Measurements from ENCODE around the gene IGFBP4. TPM values are rescaled to one million over a fixed set of nuclear protein-coding genes. Genes with fewer than 3 reads are reported as not detected.

The IGFBP4 gene
- total RNA-seq, 2 experiments from 2014 or later = 12.2 to 13.2 TPM

- H3K4me1 Mint-ChIP-seq = no peaks in the 10 kb centered on the region
- peaks cover 2% of the 10 kb centered on the region for H3K36me3 Mint-ChIP-seq
- no peak overlapping the region for H3K27ac Mint-ChIP-seq
- ATAC-seq (ENCODE audit: low read depth) (no peak), DNase-seq (no peak)
- POLR2A ChIA-PET = interaction anchor here (0.6 kb wide), 1 partner anchor 27 kb away, joined by 3 read pairs; no protein-coding TSS in a partner anchor
- H3K9me3 Mint-ChIP-seq = no peaks in the 10 kb centered on the region
- peaks cover 2% of the 10 kb centered on the region for H3K27me3 Mint-ChIP-seq
- H3K4me3 Mint-ChIP-seq = no peak overlapping the region
Observed at GRCh38 chr17:40460968-40461731, 17.9 kb downstream of the IGFBP4 start.

- POLR2A ChIA-PET = no interaction called here
- DNase-seq = no peak
- peaks cover 4% of the 10 kb centered on the region for H3K27me3 Mint-ChIP-seq
- H3K4me3 Mint-ChIP-seq = no peak overlapping the region
- peaks cover 2% of the 10 kb centered on the region for H3K36me3 Mint-ChIP-seq
- peak overlapping the region; percentile 34 for H3K27ac Mint-ChIP-seq
- no peaks in the 10 kb centered on the region for H3K9me3 Mint-ChIP-seq
- peaks cover 1% of the 10 kb centered on the region for H3K4me1 Mint-ChIP-seq
- no peak for ATAC-seq (ENCODE audit: low read depth)
Observed at GRCh38 chr17:40461732-40462342, 18.6 kb downstream of the IGFBP4 start.

GRCh38 chr17:40462343-40463121 lies 19.3 kb downstream of the IGFBP4 start:
- Mint-ChIP-seq H3K9me3 (no peaks in the 10 kb centered on the region), H3K36me3 (peaks cover 2% of the 10 kb centered on the region), H3K27ac (peak overlapping the region; percentile 34), H3K4me1 (peaks cover 1% of the 10 kb centered on the region), H3K4me3 (no peak overlapping the region), H3K27me3 (peaks cover 10% of the 10 kb centered on the region)
- no peak for ATAC-seq (ENCODE audit: low read depth)
- POLR2A ChIA-PET = no interaction called here
- DNase-seq = no peak

- peaks cover 1% of the 10 kb centered on the region for H3K4me1 Mint-ChIP-seq
- H3K4me3 Mint-ChIP-seq = no peak overlapping the region
- H3K9me3 Mint-ChIP-seq = no peaks in the 10 kb centered on the region
- H3K27me3 Mint-ChIP-seq = peaks cover 10% of the 10 kb centered on the region
- ATAC-seq (ENCODE audit: low read depth) (no peak), DNase-seq (no peak)
- POLR2A ChIA-PET = no interaction called here
- no peaks in the 10 kb centered on the region for H3K36me3 Mint-ChIP-seq
- H3K27ac Mint-ChIP-seq = no peak overlapping the region
Observed at GRCh38 chr17:40463122-40463550, 19.9 kb downstream of the IGFBP4 start.

DNA sequence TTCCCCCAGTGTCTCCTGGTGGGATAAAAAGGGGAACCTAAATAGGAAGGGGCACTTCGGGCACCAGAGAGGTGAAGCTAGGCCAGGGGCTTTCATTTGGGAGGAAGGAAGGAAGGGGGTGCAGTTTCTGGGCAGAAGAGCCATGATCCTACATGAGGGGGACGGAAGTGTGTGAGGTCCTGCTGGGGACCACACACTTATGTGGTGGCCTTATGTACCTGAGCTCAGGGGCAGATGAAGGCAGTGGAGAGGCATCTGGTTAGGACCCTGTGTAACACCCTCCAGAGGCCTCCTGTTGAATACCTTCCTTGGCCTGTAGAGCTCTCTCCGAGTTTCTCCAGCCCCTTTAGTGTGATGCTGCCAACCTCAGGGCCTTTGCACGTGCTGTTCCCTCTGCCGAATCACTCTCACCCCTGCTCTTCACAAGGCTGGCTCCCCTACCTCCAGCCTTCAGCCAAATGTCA lies 21.2 kb downstream of the IGFBP4 start:
- no peak overlapping the region for H3K27ac Mint-ChIP-seq
- H3K4me1 Mint-ChIP-seq = peaks cover 1% of the 10 kb centered on the region
- H3K36me3 Mint-ChIP-seq = no peaks in the 10 kb centered on the region
- DNase-seq = no peak
- peaks cover 13% of the 10 kb centered on the region for H3K27me3 Mint-ChIP-seq
- POLR2A ChIA-PET = interaction anchor here (1.4 kb wide), 1 partner anchor 69 kb away, joined by 5 read pairs; no protein-coding TSS in a partner anchor
- H3K9me3 Mint-ChIP-seq = no peaks in the 10 kb centered on the region
- ATAC-seq (ENCODE audit: low read depth) = no peak
- no peak overlapping the region for H3K4me3 Mint-ChIP-seq

DNA sequence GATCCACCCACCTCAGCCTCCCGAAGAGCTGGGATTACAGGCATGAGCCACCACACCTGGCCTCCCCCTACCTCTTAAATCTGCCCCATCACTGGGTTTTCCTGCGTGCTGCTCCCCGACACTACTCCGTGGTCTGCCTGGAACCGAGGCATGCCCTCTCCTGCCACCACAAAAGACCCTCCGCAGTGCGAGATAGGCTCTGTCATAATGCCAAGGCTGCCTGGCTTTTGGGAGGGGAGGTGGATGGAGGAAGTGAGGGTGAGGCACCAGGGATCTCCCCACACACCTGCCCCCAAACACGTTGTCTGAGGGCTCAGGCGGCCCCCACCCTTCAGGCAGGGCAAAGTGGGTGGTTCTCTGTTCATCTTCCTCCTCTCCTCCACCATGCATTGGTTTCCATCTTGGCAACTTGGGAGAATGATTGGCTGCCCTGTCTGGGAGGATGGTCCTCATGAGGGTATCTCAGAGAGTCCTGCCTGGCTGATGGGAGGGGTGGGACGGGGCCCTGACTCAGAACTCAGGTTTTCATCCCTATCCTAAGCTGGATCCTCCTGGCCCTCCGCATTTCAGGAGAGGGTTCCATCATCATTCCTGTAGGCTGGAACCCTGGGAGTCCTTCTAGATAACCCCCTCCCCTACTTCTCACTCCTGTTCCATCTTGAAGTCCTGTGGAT lies 23.2 kb downstream of the IGFBP4 start:
- no peaks in the 10 kb centered on the region for H3K36me3 Mint-ChIP-seq
- ATAC-seq (ENCODE audit: low read depth) (no peak), DNase-seq (no peak)
- H3K4me1 Mint-ChIP-seq = peaks cover 3% of the 10 kb centered on the region
- H3K27ac Mint-ChIP-seq = no peak overlapping the region
- peaks cover 21% of the 10 kb centered on the region for H3K27me3 Mint-ChIP-seq
- no peak overlapping the region for H3K4me3 Mint-ChIP-seq
- POLR2A ChIA-PET = no interaction called here
- H3K9me3 Mint-ChIP-seq = no peaks in the 10 kb centered on the region

GRCh38 chr17:40467281-40467867 lies 24.1 kb downstream of the IGFBP4 start:
- Mint-ChIP-seq H3K4me1 (peaks cover 3% of the 10 kb centered on the region), H3K27ac (no peak overlapping the region), H3K36me3 (no peaks in the 10 kb centered on the region), H3K4me3 (no peak overlapping the region), H3K27me3 (peaks cover 21% of the 10 kb centered on the region), H3K9me3 (no peaks in the 10 kb centered on the region)
- POLR2A ChIA-PET = interaction anchor here (0.7 kb wide), 1 partner anchor 1199 kb away, joined by 3 read pairs; no protein-coding TSS in a partner anchor
- ATAC-seq (ENCODE audit: low read depth) = no peak
- no peak for DNase-seq

DNA sequence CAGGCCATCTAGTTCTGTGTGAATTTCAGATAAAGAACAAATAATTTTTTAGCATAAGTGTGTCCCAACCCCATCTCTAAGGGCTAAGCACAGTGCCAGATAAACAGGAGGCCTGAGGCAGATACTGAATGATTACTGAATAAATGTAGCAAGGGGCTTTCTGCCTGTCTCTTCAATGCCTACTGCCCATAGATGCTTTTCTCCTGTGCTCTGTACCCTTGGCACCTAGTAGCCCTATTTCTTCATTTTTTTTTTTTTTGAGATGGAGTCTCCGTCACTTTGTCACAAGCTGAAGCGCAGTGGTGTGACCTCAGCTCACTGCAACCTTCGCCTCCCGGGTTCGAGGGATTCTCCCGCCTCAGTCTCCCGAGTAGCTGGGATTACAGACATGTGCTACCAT lies 25.3 kb downstream of the IGFBP4 start:
- H3K4me3 Mint-ChIP-seq = no peak overlapping the region
- H3K36me3 Mint-ChIP-seq = peaks cover 5% of the 10 kb centered on the region
- no peak overlapping the region for H3K27ac Mint-ChIP-seq
- no peak for DNase-seq
- ATAC-seq (ENCODE audit: low read depth) = no peak
- peaks cover 3% of the 10 kb centered on the region for H3K4me1 Mint-ChIP-seq
- POLR2A ChIA-PET = interaction anchor here (1.1 kb wide), 1 partner anchor 59 kb away, joined by 5 read pairs; no protein-coding TSS in a partner anchor
- no peaks in the 10 kb centered on the region for H3K9me3 Mint-ChIP-seq
- H3K27me3 Mint-ChIP-seq = peaks cover 21% of the 10 kb centered on the region

- ATAC-seq (ENCODE audit: low read depth) = no peak
- peaks cover 23% of the 10 kb centered on the region for H3K27me3 Mint-ChIP-seq
- H3K27ac Mint-ChIP-seq = peak overlapping the region; percentile 67
- H3K9me3 Mint-ChIP-seq = no peaks in the 10 kb centered on the region
- POLR2A ChIA-PET = no interaction called here
- peaks cover 3% of the 10 kb centered on the region for H3K4me1 Mint-ChIP-seq
- no peak overlapping the region for H3K4me3 Mint-ChIP-seq
- no peak for DNase-seq
- peaks cover 5% of the 10 kb centered on the region for H3K36me3 Mint-ChIP-seq
Observed at GRCh38 chr17:40469805-40470675, 26.8 kb downstream of the IGFBP4 start.

GRCh38 chr17:40470932-40471828 lies 27.9 kb downstream of the IGFBP4 start:
- DNase-seq (no peak), ATAC-seq (ENCODE audit: low read depth) (no peak)
- Mint-ChIP-seq H3K27me3 (peaks cover 21% of the 10 kb centered on the region), H3K9me3 (no peaks in the 10 kb centered on the region), H3K4me3 (no peak overlapping the region), H3K27ac (no peak overlapping the region), H3K36me3 (peaks cover 5% of the 10 kb centered on the region), H3K4me1 (peaks cover 4% of the 10 kb centered on the region)
- POLR2A ChIA-PET = interaction anchor here (0.5 kb wide), 1 partner anchor 62 kb away, joined by 3 read pairs; no protein-coding TSS in a partner anchor

Data from activated naive CD8-positive, alpha-beta T cell treated with anti-CD3 and anti-CD28 coated beads, Interleukin-2, amount 10 ng/mL, durations not matched to agents 7 days and 5 days (primary cell).